Lower leg skin (tissue), 3 donors: ENCODE measurements around the gene PRDM10.

ENCODE experiments used
- POLR2A ChIP-seq, 2 donors: fragments of 450-650 bp; IDR thresholded peaks; one replicate each; pipeline ENCODE4 v1.6.1; 2016 to 2017; ENCODE audit warnings: antibody characterized with exemption in 2 of 2, mild to moderate bottlenecking in 1 of 2, moderate library complexity in 1 of 2
- TF ChIP-seq, protein P1 (sequence below), 3 donors: fragments of 450-650 bp; IDR thresholded peaks; one replicate each; pipeline ENCODE4 v1.5.1; 2016; ENCODE audit warnings: antibody characterized with exemption in 3 of 3, mild to moderate bottlenecking in 3 of 3, moderate library complexity in 2 of 3

DNA sequence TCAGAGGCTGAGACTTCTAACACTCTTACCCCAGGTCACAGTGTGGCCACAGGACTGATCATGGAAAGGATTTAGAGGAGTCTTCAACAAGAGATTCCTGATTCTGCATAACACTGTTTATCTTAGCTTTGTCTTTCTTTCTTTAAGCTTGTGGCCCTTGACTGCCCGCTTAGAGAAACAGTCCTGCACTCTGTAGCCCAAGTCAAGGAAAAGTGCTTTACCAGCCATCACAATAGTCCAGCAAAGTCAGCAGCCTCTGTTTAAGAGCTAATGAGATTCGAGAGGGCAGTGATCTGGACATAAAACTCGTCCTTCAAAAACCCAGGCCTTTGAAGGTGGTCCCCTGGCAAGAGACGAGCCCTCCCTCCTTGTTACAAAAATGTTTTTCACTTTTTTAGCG, 30.0 kb downstream of the PRDM10 start:
- TF ChIP-seq, protein P1, sequence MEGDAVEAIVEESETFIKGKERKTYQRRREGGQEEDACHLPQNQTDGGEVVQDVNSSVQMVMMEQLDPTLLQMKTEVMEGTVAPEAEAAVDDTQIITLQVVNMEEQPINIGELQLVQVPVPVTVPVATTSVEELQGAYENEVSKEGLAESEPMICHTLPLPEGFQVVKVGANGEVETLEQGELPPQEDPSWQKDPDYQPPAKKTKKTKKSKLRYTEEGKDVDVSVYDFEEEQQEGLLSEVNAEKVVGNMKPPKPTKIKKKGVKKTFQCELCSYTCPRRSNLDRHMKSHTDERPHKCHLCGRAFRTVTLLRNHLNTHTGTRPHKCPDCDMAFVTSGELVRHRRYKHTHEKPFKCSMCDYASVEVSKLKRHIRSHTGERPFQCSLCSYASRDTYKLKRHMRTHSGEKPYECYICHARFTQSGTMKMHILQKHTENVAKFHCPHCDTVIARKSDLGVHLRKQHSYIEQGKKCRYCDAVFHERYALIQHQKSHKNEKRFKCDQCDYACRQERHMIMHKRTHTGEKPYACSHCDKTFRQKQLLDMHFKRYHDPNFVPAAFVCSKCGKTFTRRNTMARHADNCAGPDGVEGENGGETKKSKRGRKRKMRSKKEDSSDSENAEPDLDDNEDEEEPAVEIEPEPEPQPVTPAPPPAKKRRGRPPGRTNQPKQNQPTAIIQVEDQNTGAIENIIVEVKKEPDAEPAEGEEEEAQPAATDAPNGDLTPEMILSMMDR (IDR thresholded peaks at IDR 0.05), result no peak
- no peak for TF ChIP-seq POLR2A (IDR thresholded peaks at IDR 0.05)
